Neuronal stem cell (in vitro differentiated cells): ENCODE results near the gene C11orf42.

ENCODE experiments used
- DNase-seq: peaks from one replicate; pipeline ENCODE4 v3.0.0-alpha.2; 2013; ENCODE audit warnings: low spot score
- H2AFZ ChIP-seq: one replicate; pipeline ENCODE4 v1.6.1; 2013; ENCODE audit warnings: mild to moderate bottlenecking, low read length, inconsistent platforms
- H2AK5ac ChIP-seq: 2 replicates; pipeline ENCODE4 v1.6.1; 2013; ENCODE audit warnings: low read depth, mild to moderate bottlenecking, inconsistent platforms, low read length, moderate library complexity, mixed read lengths
- H2BK120ac ChIP-seq: 2 replicates; pipeline ENCODE4 v1.6.1; 2013; ENCODE audit warnings: low read depth, mild to moderate bottlenecking, inconsistent platforms, low read length, moderate library complexity, mixed read lengths
- H2BK12ac ChIP-seq: one replicate; pipeline ENCODE4 v1.6.1; 2013; ENCODE audit warnings: low read length, inconsistent platforms
- H2BK15ac ChIP-seq: 2 replicates; pipeline ENCODE4 v1.6.1; 2013; ENCODE audit warnings: mild to moderate bottlenecking, low read length, inconsistent platforms, mixed read lengths
- H2BK5ac ChIP-seq: one replicate; pipeline ENCODE4 v1.6.1; 2013; ENCODE audit warnings: inconsistent platforms, mild to moderate bottlenecking, low read length, moderate library complexity
- H3K14ac ChIP-seq: one replicate; pipeline ENCODE4 v1.6.1; 2013; ENCODE audit warnings: low read length, inconsistent platforms
- H3K18ac ChIP-seq: 2 replicates; pipeline ENCODE4 v1.6.1; 2013; ENCODE audit warnings: low read length, inconsistent platforms
- H3K23ac ChIP-seq: 2 replicates; pipeline ENCODE4 v1.6.1; 2013; ENCODE audit warnings: low read depth, mild to moderate bottlenecking, mixed read lengths, low read length, inconsistent platforms; ENCODE audit not compliant: poor library complexity
- H3K27ac ChIP-seq: replicated peaks from 3 replicates; pipeline ENCODE4 v1.5.1; 2013; ENCODE audit warnings: low read length, inconsistent platforms
- H3K27me3 ChIP-seq, 3 experiments: 2 replicates each; pipeline ENCODE4 v1.6.1; 2013; ENCODE audit warnings: low read length in 3 of 3, mild to moderate bottlenecking in 2 of 3, inconsistent platforms in 1 of 3, low read depth in 1 of 3, mixed read lengths in 1 of 3, moderate library complexity in 1 of 3; ENCODE audit not compliant: control insufficient read depth in 3 of 3, insufficient read depth in 3 of 3
- H3K36me3 ChIP-seq, 2 donors: replicated peaks in 1 of 2; 2 replicates each; pipeline ENCODE4 v1.6.1; 2013; ENCODE audit warnings: low read length in 2 of 2; ENCODE audit not compliant: control insufficient read depth in 2 of 2, insufficient read depth in 2 of 2
- H3K4ac ChIP-seq: 2 replicates; pipeline ENCODE4 v1.6.1; 2013; ENCODE audit warnings: inconsistent platforms, mild to moderate bottlenecking, low read length, moderate library complexity
- H3K4me1 ChIP-seq, 2 donors: 1 replicate in 1 of 2; 2 replicates in 1 of 2; pipeline ENCODE4 v1.6.1; 2013; ENCODE audit warnings: low read length in 2 of 2, low read depth in 1 of 2; ENCODE audit not compliant: control insufficient read depth in 2 of 2, insufficient read depth in 1 of 2
- H3K4me2 ChIP-seq: one replicate; pipeline ENCODE4 v1.6.1; 2013; ENCODE audit warnings: mild to moderate bottlenecking, low read length, inconsistent platforms; ENCODE audit not compliant: insufficient read depth, poor library complexity, severe bottlenecking
- H3K4me3 ChIP-seq, 2 donors: 2 replicates each; pipeline ENCODE4 v1.5.1; 2013; ENCODE audit warnings: low read length in 2 of 2, mild to moderate bottlenecking in 2 of 2, inconsistent platforms in 1 of 2, moderate library complexity in 1 of 2
- H3K79me1 ChIP-seq: one replicate; pipeline ENCODE4 v1.6.1; 2013; ENCODE audit warnings: low read depth, mild to moderate bottlenecking, inconsistent platforms, low read length, moderate library complexity
- H3K9ac ChIP-seq: one replicate; pipeline ENCODE4 v1.6.1; 2013; ENCODE audit warnings: mild to moderate bottlenecking, low read depth, low read length, inconsistent platforms; ENCODE audit not compliant: poor library complexity
- H3K9me3 ChIP-seq, 2 donors: replicated peaks in 1 of 2; 2 replicates each; pipeline versions ENCODE3 to v1.6.1; 2013; ENCODE audit warnings: low read length in 2 of 2, mild to moderate bottlenecking in 2 of 2, inconsistent platforms in 1 of 2, low read depth in 1 of 2, mixed read lengths in 1 of 2, moderate library complexity in 1 of 2; ENCODE audit not compliant: control insufficient read depth in 2 of 2, insufficient read depth in 1 of 2
- H4K8ac ChIP-seq: one replicate; pipeline ENCODE4 v1.6.1; 2013; ENCODE audit warnings: low read depth, mild to moderate bottlenecking, inconsistent platforms, low read length, moderate library complexity
- H4K91ac ChIP-seq: one replicate; pipeline ENCODE4 v1.6.1; 2013; ENCODE audit warnings: low read length, low read depth, mild to moderate bottlenecking, inconsistent platforms; ENCODE audit not compliant: poor library complexity
- WGBS, 2 donors: extraction: QIAGEN DNeasy Blood & Tissue Kit; methylation state at CpG; one replicate each; pipeline ENCODE4 v1.1.7; 2013; ENCODE audit warnings: missing lambda C conversion rate in 2 of 2, mixed read lengths in 1 of 2; ENCODE audit not compliant: insufficient read length in 2 of 2, insufficient replicate concordance in 1 of 2; ENCODE audit errors: extremely low coverage in 2 of 2; 5-methylcytosine and 5-hydroxymethylcytosine counted together

Gene C11orf42

DNA sequence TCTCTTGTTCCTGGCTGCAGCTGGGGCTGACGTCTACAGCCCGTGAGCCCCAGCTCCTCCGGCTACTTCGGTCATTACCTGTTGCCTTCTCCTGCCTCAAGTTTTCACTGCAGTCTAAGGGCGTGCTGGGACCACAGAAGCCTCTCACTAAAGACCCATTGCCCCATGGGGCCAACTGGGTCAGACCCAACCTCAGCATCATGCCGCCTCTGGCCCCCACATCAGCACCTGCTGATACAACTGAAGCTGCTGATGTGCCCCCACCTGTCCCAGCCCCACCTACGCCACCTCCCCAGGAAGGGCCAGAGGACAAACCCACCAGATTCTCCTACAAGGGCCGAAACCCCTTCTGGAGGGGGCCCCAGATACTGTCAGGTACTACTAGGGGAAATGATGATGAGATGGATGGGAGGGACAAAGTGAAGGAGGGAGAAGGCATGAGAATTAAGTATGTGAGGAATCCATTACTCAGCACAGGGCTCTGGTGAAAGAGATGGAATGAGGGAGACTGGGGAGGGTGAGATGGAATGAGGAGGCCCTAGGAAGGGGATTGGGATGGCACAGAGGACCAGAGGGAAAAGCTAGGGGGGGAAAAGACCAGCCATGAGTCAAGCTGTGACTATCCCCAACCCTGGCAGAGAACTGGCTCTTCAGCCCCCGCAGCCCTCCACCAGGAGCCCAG, 5.1 kb downstream of the C11orf42 start:
- no peak overlapping the region for H4K91ac ChIP-seq
- H2BK12ac ChIP-seq = no peak overlapping the region
- no peak overlapping the region for H2BK15ac ChIP-seq
- H3K4me3 ChIP-seq = no peak overlapping the region
- H3K27me3 ChIP-seq = no peaks in the 10 kb centered on the region
- H4K8ac ChIP-seq = no peak overlapping the region
- no peak overlapping the region for H3K4me2 ChIP-seq
- H3K36me3 ChIP-seq = peaks cover 21 to 88% of the 10 kb centered on the region in 2 donors
- no peak overlapping the region for H3K23ac ChIP-seq
- no peaks in the 10 kb centered on the region for H3K4me1 ChIP-seq
- H3K9ac ChIP-seq = no peak overlapping the region
- no peak overlapping the region for H3K18ac ChIP-seq
- H3K4ac ChIP-seq = no peak overlapping the region
- no peaks in the 10 kb centered on the region for H3K9me3 ChIP-seq
- H3K79me1 ChIP-seq = no peaks in the 10 kb centered on the region
- no peak overlapping the region for H2BK120ac ChIP-seq
- DNase-seq = no peak
- H2BK5ac ChIP-seq = peak overlapping the region; percentile 14
- H2AFZ ChIP-seq = no peak overlapping the region
- WGBS, 2 donors = no CpG with 5 or more reads among the region's 9 CpGs
- H2AK5ac ChIP-seq = no peak overlapping the region
- no peak overlapping the region for H3K27ac ChIP-seq
- no peak overlapping the region for H3K14ac ChIP-seq

DNA sequence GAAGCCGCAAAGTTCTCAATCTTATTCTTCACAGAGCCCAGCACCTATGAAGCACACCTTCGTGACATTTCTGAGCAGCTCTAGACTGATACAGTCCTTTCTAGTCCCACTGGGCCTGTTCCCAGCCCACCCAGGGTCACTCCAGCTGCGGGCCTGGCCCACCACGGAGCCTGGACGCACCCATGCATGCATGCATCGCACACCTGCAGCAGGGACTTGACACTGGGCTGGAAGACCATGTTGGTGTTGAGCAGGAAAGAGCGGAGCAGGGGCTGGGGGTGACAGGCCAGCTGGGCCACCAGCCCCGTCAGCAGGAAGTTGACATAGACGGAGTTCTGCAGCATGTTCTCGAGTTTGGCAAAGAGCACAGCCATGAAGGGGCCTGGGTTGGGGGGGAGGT, 9.2 kb downstream of the C11orf42 start:
- H2AK5ac ChIP-seq = no peak overlapping the region
- H2BK15ac ChIP-seq = no peak overlapping the region
- no peak overlapping the region for H4K91ac ChIP-seq
- no peaks in the 10 kb centered on the region for H3K9me3 ChIP-seq
- H3K79me1 ChIP-seq = no peaks in the 10 kb centered on the region
- no peaks in the 10 kb centered on the region for H3K27me3 ChIP-seq
- H2BK5ac ChIP-seq = no peak overlapping the region
- no peak overlapping the region for H3K14ac ChIP-seq
- H2AFZ ChIP-seq = no peak overlapping the region
- H3K4me3 ChIP-seq = no peak overlapping the region
- H3K36me3 ChIP-seq = peaks cover 33 to 95% of the 10 kb centered on the region in 2 donors
- no peak overlapping the region for H3K18ac ChIP-seq
- no peak overlapping the region for H3K27ac ChIP-seq
- peaks cover 0 to 1% of the 10 kb centered on the region in 2 donors for H3K4me1 ChIP-seq
- WGBS, 2 donors = no CpG with 5 or more reads among the region's 10 CpGs
- H2BK120ac ChIP-seq = no peak overlapping the region
- no peak overlapping the region for H4K8ac ChIP-seq
- H3K4ac ChIP-seq = no peak overlapping the region
- no peak overlapping the region for H3K4me2 ChIP-seq
- no peak for DNase-seq
- no peak overlapping the region for H2BK12ac ChIP-seq
- H3K23ac ChIP-seq = no peak overlapping the region
- peak overlapping the region; percentile 5 for H3K9ac ChIP-seq

- Histone ChIP-seq H3K4me2 (no peak overlapping the region), H2BK12ac (no peak overlapping the region), H4K91ac (no peak overlapping the region), H4K8ac (no peak overlapping the region), H2BK15ac (no peak overlapping the region), H2AK5ac (no peak overlapping the region), H3K18ac (no peak overlapping the region), H2AFZ (no peak overlapping the region), H3K9ac (no peak overlapping the region), H3K14ac (no peak overlapping the region), H3K4me1 (peaks cover 0 to 1% of the 10 kb centered on the region in 2 donors), H2BK120ac (no peak overlapping the region), H3K27ac (no peak overlapping the region), H3K23ac (no peak overlapping the region), H3K4me3 (no peak overlapping the region), H3K27me3 (no peaks in the 10 kb centered on the region), H3K4ac (no peak overlapping the region), H3K36me3 (peaks cover 25 to 96% of the 10 kb centered on the region in 2 donors), H3K9me3 (no peaks in the 10 kb centered on the region), H2BK5ac (no peak overlapping the region), H3K79me1 (no peaks in the 10 kb centered on the region)
- DNase-seq = no peak
- WGBS, 2 donors = no CpG with 5 or more reads among the region's 4 CpGs
Observed at GRCh38 chr11:6216501-6216900, 11.1 kb downstream of the C11orf42 start.

DNA sequence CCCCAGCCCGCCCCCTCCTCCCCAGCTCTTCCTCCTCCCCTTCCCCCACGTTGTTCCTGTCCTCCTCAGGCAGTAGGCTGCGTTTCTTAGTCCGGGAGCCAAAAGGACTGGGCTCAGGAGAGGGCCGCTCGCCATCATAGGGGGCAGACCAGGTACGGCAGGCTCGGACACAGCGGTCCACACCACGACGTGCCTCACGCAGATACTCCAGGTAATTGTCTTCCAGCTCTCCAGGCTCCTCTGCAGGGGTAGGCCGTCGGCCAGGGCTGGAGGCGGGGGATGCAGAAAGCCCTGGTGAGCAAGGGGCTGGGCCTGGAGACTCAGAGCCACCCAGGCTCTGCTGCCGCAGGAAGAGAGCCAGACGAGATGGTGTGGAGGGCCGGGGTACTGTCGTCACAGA, 12.4 kb downstream of the C11orf42 start:
- Histone ChIP-seq H3K4me2 (no peak overlapping the region), H3K18ac (no peak overlapping the region), H3K14ac (no peak overlapping the region), H3K4ac (no peak overlapping the region), H3K36me3 (peaks cover 31 to 96% of the 10 kb centered on the region in 2 donors), H3K27ac (no peak overlapping the region), H2BK12ac (no peak overlapping the region), H3K9ac (no peak overlapping the region), H2AK5ac (no peak overlapping the region), H4K8ac (no peak overlapping the region), H3K4me1 (peaks cover 0 to 1% of the 10 kb centered on the region in 2 donors), H3K23ac (no peak overlapping the region), H3K79me1 (peaks cover 2% of the 10 kb centered on the region), H3K9me3 (no peaks in the 10 kb centered on the region), H3K27me3 (no peaks in the 10 kb centered on the region), H2BK15ac (no peak overlapping the region), H2BK120ac (no peak overlapping the region), H3K4me3 (no peak overlapping the region), H2AFZ (no peak overlapping the region), H4K91ac (no peak overlapping the region), H2BK5ac (no peak overlapping the region)
- no peak for DNase-seq
- WGBS, 2 donors = no CpG with 5 or more reads among the region's 19 CpGs
